Posterior cingulate gyrus (tissue), 11 donors: ENCODE data around the gene CFL1.
A peak's percentile ranks its signal among the peaks of the same experiment; 100 is the strongest.

Source experiments
- DNase-seq, 10 donors: peaks; one replicate each; pipeline versions ENCODE4 v3.0.0 to v3.0.0-alpha.2; 2020 to 2021; ENCODE audit warnings: mixed read lengths in 3 of 10
- intact Hi-C: fragments of 100-400 bp; cut with DNase I; formaldehyde crosslinking; loops from one replicate; pipeline ENCODE4 v1.15.1; 2023

The CFL1 gene

GRCh38 chr11:65814986-65815565 lies 42.9 kb downstream of the CFL1 start:
- intact Hi-C loops: no loop called here
- peak in 2 of 10 donors; percentile 37 to 55 for DNase-seq

- intact Hi-C loops: no loop called here
- peak in 3 of 10 donors; percentile 26 to 78 (median 67) for DNase-seq
Observed at GRCh38 chr11:65814131-65814985, 43.6 kb downstream of the CFL1 start.

- peak in 1 of 10 donors; percentile 76 for DNase-seq
- intact Hi-C loops: no loop called here
Observed at GRCh38 chr11:65811764-65812475, 46.1 kb downstream of the CFL1 start.

GRCh38 chr11:65810046-65810868 lies 47.7 kb downstream of the CFL1 start:
- intact Hi-C loops: no loop called here
- DNase-seq: peak in 2 of 10 donors; percentile 38 to 75

GRCh38 chr11:65809496-65809895 lies 48.5 kb downstream of the CFL1 start:
- DNase-seq: peak in 3 of 10 donors; percentile 45 to 62 (median 53)
- intact Hi-C loops: no loop called here

GRCh38 chr11:65808744-65809341 lies 49.1 kb downstream of the CFL1 start:
- intact Hi-C loops: no loop called here
- peak in 3 of 10 donors; percentile 8 to 70 (median 60) for DNase-seq

GRCh38 chr11:65806979-65807378 lies 51.0 kb downstream of the CFL1 start:
- intact Hi-C loops: no loop called here
- DNase-seq: peak in 2 of 10 donors; percentile 26 to 50
